ENCODE results near the gene ABCC4. TPM values are rescaled to one million over a fixed set of nuclear protein-coding genes. Genes with fewer than 3 reads are reported as not detected.
A peak's percentile ranks its signal among the peaks of the same experiment; 100 is the strongest.

Gene ABCC4
- total RNA-seq, 1 experiment from 2014 or later, result 52.0 TPM

DNA sequence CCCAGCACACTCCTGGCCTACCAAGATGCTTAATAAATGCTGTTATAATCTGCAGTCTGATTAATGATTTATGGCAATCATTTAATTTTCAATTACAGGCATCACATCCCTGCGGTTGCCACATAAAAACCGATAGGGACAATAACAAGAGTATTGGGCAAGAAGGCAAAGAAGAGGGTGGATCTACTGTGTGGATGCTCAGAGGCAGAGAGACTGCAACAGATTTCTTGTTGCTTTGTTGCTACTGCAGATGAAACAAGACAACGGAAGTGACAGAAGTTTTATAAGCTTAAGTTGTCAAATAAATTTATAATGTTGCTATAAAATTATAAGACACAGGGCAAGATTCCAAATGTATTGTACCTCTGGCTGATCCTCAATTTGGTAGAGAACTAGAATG is 154.8 kb downstream of the ABCC4 start:
- CTCF ChIA-PET, result no interaction called here
- TF ChIP-seq, protein P1, sequence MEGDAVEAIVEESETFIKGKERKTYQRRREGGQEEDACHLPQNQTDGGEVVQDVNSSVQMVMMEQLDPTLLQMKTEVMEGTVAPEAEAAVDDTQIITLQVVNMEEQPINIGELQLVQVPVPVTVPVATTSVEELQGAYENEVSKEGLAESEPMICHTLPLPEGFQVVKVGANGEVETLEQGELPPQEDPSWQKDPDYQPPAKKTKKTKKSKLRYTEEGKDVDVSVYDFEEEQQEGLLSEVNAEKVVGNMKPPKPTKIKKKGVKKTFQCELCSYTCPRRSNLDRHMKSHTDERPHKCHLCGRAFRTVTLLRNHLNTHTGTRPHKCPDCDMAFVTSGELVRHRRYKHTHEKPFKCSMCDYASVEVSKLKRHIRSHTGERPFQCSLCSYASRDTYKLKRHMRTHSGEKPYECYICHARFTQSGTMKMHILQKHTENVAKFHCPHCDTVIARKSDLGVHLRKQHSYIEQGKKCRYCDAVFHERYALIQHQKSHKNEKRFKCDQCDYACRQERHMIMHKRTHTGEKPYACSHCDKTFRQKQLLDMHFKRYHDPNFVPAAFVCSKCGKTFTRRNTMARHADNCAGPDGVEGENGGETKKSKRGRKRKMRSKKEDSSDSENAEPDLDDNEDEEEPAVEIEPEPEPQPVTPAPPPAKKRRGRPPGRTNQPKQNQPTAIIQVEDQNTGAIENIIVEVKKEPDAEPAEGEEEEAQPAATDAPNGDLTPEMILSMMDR (conservative IDR thresholded peaks at IDR 0.05; ENCODE audit: low read depth, low read length), result no peak
- no peak for TF ChIP-seq EZH2 (IDR thresholded peaks at IDR 0.05; ENCODE audit: borderline replicate concordance, low read depth, low read length, poor library complexity, severe bottlenecking)

DNA sequence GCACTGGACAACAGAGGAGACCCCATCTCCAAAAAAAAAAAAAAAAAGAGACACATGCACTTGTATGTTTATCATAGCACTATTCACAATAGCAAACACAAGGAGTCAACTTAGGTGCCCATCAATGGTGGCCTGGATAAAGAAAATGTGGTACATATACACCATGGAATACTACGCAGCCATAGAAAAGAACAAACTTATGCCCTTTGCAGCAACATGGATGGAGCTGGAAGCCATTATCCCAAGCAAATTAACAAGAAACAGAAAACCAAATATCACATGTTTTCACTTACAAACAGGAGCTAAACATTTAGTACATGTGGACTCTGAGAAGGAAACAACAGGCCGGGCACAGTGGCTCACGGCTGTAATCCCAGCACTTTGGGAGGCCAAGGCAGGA is 155.7 kb downstream of the ABCC4 start:
- no peaks in the 10 kb centered on the region for H3K36me3 ChIP-seq (ENCODE audit: insufficient read depth, low read length, poor library complexity, severe bottlenecking)
- DNase-seq (ENCODE audit: low spot score), result no peak
- H3K27ac ChIP-seq (ENCODE audit: low read depth, low read length, poor library complexity, severe bottlenecking), result no peak overlapping the region
- no peaks in the 10 kb centered on the region for H3K27me3 ChIP-seq (replicated peaks; ENCODE audit: insufficient read depth, low read depth, low read length, poor library complexity)
- no peak overlapping the region for H3K4me3 ChIP-seq (ENCODE audit: low read depth, low read length, poor library complexity, severe bottlenecking)
- intact Hi-C loops (cut with micrococcal nuclease; ENCODE audit: unreplicated experiment), result no loop called here
- H3K4me1 ChIP-seq (ENCODE audit: insufficient read depth, low read length, poor library complexity, severe bottlenecking), result peaks cover 15% of the 10 kb centered on the region
- CTCF ChIA-PET, result no interaction called here
- POLR2A ChIA-PET (ENCODE audit: low non-redundant PET), result no interaction called here
- BruUV-seq (replicated peaks), result no TSS peak
- TF ChIP-seq EZH2 (IDR thresholded peaks at IDR 0.05; ENCODE audit: borderline replicate concordance, low read depth, low read length, poor library complexity, severe bottlenecking), result no peak
- TF ChIP-seq, protein P1 (conservative IDR thresholded peaks at IDR 0.05; ENCODE audit: low read depth, low read length), result no peak
- H3K9me3 ChIP-seq (ENCODE audit: low read depth, low read length, poor library complexity, severe bottlenecking), result no peaks in the 10 kb centered on the region

More for the DNA sequence above, 154.8 kb downstream of the ABCC4 start:
- no peaks in the 10 kb centered on the region for H3K9me3 ChIP-seq (ENCODE audit: low read depth, low read length, poor library complexity, severe bottlenecking)
- DNase-seq (ENCODE audit: low spot score), result peak; percentile 55
- no peaks in the 10 kb centered on the region for H3K27me3 ChIP-seq (replicated peaks; ENCODE audit: insufficient read depth, low read depth, low read length, poor library complexity)
- intact Hi-C loops (cut with micrococcal nuclease; ENCODE audit: unreplicated experiment), result no loop called here
- H3K4me1 ChIP-seq (ENCODE audit: insufficient read depth, low read length, poor library complexity, severe bottlenecking), result peaks cover 15% of the 10 kb centered on the region
- no TSS peak for BruUV-seq (replicated peaks)
- no peak overlapping the region for H3K27ac ChIP-seq (ENCODE audit: low read depth, low read length, poor library complexity, severe bottlenecking)
- POLR2A ChIA-PET (ENCODE audit: low non-redundant PET), result no interaction called here
- H3K4me3 ChIP-seq (ENCODE audit: low read depth, low read length, poor library complexity, severe bottlenecking), result no peak overlapping the region
- no peaks in the 10 kb centered on the region for H3K36me3 ChIP-seq (ENCODE audit: insufficient read depth, low read length, poor library complexity, severe bottlenecking)

DNA sequence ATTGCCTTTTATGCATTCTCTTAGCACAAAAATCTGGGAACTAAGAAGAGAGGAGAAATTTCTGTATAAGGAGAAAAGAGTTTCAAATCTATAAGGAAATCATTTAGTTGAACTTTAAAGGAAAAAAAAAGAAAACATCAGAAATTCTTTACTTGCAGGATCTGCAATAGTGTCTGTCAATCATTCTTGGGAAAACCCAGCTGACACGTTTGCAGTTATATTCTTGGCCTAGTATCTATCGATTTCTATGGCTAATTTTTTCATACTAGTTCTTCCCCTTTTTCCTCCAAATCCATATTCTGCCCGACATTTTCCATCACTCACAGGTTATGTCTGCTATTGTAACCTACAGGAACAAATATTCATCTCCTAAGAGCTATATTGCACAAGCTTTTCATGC is 160.7 kb downstream of the ABCC4 start:
- Histone ChIP-seq H3K27me3 (replicated peaks; ENCODE audit: insufficient read depth, low read depth, low read length, poor library complexity) (no peaks in the 10 kb centered on the region), H3K27ac (ENCODE audit: low read depth, low read length, poor library complexity, severe bottlenecking) (no peak overlapping the region), H3K36me3 (ENCODE audit: insufficient read depth, low read length, poor library complexity, severe bottlenecking) (no peaks in the 10 kb centered on the region), H3K4me1 (ENCODE audit: insufficient read depth, low read length, poor library complexity, severe bottlenecking) (peaks cover 21% of the 10 kb centered on the region), H3K4me3 (ENCODE audit: low read depth, low read length, poor library complexity, severe bottlenecking) (no peak overlapping the region), H3K9me3 (ENCODE audit: low read depth, low read length, poor library complexity, severe bottlenecking) (no peaks in the 10 kb centered on the region)
- no TSS peak for BruUV-seq (replicated peaks)
- ChIA-PET CTCF (no interaction called here), POLR2A (ENCODE audit: low non-redundant PET) (no interaction called here)
- TF ChIP-seq, protein P1 (conservative IDR thresholded peaks at IDR 0.05; ENCODE audit: low read depth, low read length), result no peak
- TF ChIP-seq EZH2 (IDR thresholded peaks at IDR 0.05; ENCODE audit: borderline replicate concordance, low read depth, low read length, poor library complexity, severe bottlenecking), result no peak
- intact Hi-C loops (cut with micrococcal nuclease; ENCODE audit: unreplicated experiment), result no loop called here
- no peak for DNase-seq (ENCODE audit: low spot score)

Measured in A673 (cell line).